Stimulated activated CD4-positive, alpha-beta T cell treated with anti-CD3 and anti-CD28 coated beads, Interleukin-1b, Interleukin-23, amount 100 ng/mL, for 48 hours (primary cell): Measurements from ENCODE around the gene RDX.

Source experiments
- DNase-seq: peaks from one replicate; pipeline ENCODE4 v3.0.0-alpha.2; 2020

Gene RDX

DNA sequence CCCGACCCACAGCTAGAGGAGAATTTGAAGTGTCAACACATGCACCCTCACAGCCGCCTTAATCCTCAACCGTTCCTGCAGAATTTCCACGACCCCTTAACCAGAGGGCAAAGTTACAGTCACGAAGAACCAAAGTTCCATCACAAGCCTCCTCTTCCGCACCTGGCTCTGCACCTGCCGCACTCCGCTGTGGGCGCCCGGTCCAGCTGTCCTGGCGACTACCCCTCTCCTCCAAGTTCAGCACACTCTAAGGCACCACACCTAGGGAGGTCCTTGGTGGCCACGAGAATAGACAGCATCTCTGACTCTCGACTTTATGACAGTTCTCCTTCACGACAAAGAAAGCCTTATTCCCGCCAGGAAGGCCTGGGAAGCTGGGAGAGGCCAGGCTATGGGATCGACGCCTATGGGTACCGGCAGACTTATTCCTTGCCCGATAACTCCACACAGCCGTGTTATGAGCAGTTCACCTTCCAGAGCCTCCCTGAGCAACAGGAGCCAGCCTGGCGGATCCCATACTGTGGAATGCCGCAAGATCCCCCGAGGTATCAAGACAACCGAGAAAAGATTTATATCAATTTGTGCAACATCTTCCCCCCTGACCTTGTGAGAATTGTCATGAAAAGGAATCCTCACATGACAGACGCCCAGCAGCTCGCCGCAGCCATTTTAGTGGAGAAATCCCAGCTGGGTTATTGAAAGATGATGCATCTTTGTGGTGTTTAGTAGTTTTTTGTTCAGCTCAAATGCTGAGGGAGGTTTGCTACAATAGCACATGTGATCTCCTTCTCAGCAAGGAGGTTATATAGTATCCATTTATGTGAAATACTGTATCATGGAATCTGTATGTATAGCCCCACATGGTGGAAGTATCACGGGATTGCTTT, 131.1 kb downstream of the RDX start:
- no peak for DNase-seq

DNA sequence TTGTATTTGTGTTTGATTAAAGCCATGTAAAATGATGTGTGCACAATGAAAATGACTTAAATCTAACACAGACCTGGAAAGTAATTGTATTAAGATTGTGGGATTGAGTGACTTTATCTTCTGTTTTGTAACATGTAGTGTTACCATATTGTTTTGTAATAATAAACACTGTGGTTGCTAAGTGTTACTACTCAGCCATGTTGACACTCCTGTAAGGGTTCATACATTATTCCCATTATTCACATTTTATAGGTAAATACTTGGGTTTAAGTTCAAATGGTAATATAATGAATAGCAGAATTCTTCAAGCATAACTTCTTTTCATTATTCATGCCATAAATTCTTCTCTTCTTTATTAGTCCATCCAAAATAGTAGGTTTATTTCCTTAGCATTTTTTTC, 134.2 kb downstream of the RDX start:
- DNase-seq: no peak

- DNase-seq: no peak
These were observed 135.4 kb downstream of the RDX start for GRCh38 chr11:110161061-110161460.

DNA sequence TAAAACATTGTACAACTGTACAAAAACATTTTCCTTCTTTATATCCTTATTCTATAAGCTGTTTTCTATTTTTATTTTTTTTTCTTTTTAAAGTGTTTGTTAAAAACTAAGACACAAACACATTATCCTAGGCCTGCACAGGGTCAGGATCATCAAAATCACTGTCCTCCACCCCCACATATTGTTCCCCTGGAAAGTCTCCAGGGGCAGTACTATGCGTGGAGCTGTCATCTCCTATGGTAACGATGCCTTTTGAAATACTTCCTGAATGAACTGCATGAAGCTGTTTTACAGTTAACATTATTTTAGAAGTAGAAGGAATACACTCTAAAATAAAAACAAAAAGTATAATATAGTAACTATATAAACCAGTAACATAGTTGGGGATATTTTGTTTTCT, 136.0 kb downstream of the RDX start:
- DNase-seq: no peak

- DNase-seq: no peak
These were observed 136.4 kb downstream of the RDX start for GRCh38 chr11:110160016-110160415.

GRCh38 chr11:110159476-110159875, 136.9 kb downstream of the RDX start:
- DNase-seq: no peak

DNA sequence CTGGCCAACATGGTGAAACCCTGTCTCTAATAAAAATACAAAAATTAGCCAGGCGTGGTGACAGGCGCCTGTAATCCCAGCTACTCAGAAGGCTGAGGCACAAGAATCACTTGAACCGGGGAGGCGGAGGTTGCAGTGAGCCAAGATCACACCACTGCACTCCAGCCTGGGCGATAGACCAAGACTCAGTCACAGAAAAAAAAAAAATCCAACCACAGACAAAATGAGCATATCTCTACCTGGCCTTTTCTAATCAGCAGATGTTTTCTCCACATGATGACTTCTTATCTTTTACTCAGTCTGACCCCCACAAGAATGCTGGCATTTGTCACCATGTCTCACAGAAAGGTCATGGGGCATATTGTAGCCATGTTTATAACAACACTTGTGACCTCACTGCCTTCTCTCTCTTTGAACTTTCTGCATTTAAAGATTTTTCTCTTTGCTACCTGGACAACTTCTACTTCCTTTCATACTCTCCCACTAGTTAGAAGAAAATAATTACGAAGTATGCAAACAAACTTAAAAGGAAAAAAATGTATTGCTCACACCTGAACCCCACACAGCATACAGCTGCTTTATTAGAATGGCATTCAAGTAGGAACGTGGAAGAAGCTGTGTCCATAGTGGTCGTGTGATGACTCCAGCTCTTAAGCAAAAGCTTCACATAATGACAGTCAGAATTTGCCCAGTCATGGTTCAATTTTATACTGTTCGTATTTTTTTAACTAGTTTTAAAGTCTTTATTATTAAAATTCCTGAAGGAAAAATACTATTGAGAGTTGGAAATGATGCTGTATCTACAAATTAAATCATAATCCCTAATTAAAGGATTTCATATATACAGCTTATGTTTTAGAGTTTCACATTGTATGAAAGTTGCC, 137.9 kb downstream of the RDX start:
- no peak for DNase-seq

DNA sequence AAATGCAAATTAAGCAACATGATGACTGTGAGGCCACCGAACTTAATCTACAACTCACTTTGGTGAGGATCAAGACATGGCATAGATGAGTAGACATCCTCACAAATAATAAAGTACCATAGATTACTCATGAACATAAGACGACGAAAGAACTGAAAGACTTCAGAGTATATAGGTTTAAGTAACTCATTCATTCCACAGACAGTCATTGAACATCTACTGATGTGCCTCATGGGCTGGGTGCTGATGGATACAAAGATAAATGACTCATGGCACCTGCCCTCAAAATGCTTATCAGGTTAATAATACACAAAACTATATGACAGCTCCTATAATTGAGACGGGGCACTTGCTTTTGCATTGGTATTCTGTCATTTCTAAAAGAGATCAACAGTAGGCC, 139.9 kb downstream of the RDX start:
- DNase-seq: no peak

DNA sequence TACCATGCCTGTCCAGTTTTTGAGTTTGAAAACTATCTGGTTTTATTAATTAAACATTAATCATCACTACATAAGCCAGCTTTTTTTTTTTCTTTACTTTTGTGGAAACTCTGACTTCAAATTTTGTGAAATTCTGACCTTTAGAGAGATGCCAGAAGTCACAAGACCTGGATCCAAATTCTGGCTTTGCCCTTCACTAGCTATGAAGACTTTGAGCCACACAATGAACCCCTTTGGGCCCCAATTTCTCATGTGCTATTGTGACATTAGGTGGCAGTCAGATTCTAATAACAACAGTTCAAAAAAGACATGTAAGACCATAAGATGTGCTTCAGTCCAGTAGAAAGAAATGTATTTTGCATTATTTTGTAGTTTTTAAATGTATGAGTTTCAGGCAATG, 142.9 kb downstream of the RDX start:
- no peak for DNase-seq

DNA sequence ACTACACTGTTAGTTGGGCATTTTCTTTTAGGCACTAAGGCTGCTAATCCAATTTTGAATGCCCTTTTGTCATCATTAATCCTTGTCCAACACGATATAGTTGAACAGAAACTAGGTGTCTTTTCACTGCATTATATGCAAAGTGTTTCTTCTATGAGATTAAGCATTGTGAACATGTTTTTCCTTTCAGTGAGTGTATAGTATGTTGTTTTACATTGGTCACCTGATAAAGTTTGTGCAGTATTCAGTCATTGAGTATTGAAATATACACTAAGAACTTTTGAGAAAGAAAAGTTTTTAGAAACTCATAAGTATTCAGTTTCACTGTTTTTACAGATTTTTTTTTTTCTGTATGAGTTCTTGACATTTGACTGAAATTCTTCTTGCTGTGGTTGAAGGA, 144.2 kb downstream of the RDX start:
- no peak for DNase-seq

- no peak for DNase-seq
These were observed 147.4 kb downstream of the RDX start for GRCh38 chr11:110148775-110149744.

DNA sequence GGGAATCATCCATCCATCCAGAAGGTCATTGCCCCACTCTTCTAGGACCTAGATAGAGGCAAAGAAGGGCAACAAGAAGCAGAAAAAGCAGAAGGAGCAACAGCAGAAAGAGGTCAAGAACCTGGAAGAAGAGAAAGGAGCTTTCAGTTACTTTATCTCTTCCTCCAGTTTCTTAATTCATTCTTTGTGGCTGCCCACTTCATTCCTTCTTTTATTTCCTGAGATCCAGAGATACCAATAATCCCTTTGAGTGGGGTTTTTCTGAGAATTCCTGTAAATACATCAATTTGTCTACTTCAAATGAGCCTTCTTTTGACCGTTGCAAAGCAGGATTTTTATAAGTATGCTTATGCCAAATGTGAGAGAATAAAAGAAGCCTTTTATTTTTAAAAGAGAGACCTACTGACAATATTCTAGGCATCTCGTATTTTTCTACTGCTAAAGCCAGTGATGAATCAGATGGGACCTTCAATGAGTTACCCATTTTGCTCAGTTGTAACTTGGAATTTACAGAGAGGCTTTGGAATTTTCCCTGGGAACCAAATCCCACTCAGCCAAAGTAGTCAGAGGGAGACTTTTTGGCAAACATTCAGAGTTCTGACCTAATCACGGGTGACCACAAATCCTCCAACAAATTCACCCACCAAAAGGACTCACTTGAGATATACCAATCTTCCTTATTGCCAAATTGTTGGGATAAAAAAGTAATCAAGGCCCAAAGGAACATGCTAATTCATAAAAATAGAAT, 148.3 kb downstream of the RDX start:
- DNase-seq: no peak

- no peak for DNase-seq
These were observed 154.6 kb downstream of the RDX start for GRCh38 chr11:110141812-110142211.

DNA sequence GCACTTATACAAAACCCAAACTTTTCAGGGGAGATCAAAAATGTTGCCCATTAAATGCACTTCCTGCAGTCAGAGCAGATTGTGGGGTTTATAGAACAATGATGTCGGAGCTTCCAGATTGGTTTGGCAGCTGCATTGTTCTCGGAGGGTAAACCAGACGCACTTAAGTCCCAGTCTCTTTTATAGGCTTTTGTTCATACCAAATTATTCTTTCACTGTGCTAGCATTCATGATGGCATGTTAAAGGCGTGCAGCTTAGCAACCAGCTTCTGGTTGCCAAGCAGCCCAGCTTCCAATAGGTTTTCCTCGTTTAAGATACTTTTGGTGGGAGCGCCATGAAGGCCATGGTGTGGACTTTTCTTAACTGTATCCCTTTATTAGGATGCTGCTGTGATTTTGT, 162.3 kb downstream of the RDX start:
- no peak for DNase-seq

DNA sequence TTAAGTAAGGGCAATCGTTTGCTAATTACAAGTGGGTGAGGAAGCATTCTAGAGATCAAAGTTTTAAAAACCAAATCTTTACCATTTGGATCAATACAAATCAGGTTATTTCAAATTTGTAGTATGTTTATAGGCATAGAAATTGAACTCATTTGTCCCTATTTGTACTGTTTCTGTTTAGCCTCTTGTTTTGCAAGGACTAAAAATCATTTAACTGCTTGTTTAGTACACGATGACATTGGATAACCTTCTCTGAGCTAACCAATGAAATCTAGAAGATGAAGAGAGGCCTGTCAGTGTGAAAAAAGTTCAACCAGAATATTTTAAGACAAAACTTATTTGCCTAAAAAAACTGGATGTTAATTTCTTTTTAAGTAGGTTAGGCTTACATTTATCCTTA, 163.3 kb downstream of the RDX start:
- no peak for DNase-seq

- DNase-seq: no peak
These were observed 164.9 kb downstream of the RDX start for GRCh38 chr11:110131386-110132123.

- no peak for DNase-seq
These were observed 165.7 kb downstream of the RDX start for GRCh38 chr11:110130642-110131238.

DNA sequence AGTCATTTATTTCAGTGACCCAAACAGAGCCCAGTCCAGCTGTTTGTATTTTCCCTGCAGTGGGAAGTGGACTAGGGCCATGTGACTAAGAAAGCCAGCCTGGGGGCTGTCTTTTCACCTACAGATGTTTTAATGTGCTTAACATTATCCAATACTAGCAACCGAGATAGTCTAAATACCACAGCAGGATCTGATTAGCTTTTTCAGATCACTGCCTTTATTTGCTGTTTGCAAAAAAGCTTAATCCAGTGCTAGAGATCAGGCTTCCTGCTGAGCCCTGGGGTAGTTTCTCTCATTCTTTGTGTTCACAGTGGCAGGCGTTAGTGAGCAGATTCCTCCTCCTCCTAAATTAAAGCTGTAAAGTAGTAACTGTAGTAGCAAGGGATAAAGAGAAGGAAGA, 168.3 kb downstream of the RDX start:
- no peak for DNase-seq

DNA sequence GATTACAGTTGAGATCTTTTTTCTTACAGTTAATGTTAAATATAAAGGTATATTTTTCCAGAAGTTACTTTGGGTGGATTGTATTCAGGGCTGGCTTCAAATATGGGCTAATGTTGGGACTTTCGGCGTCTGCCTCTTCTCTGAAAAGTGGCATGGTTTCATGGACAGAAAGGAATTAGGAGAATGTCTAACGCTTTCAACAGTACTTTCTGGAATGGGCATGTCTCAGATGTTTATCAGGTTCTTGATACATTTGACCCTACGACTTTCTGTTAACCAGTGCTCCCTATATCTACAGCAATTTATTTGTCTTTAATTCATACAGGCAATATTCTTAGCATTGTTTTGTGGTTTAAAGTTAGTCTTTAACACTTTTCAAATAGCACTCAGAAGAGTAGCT, 169.5 kb downstream of the RDX start:
- no peak for DNase-seq

- no peak for DNase-seq
These were observed 170.8 kb downstream of the RDX start for GRCh38 chr11:110125632-110126031.
